ENCODE results near the gene ENDOD1.
"Not testable (repeated sequence)": the region's sequence is repeated elsewhere in the genome, so short reads cannot be mapped to it uniquely, and the experiment has no call there.

Gene ENDOD1

GRCh38 chr11:95135880-95136279 is 46.2 kb downstream of the ENDOD1 start:
- no peak overlapping the region for H3K14ac ChIP-seq (ENCODE audit: low read length)
- no peaks in the 10 kb centered on the region for H3K36me3 ChIP-seq (ENCODE audit: control insufficient read depth in 1 of 2, insufficient read depth in 2 of 2, low read length in 2 of 2)
- H3K9ac ChIP-seq (ENCODE audit: low read length), result no peak overlapping the region
- H3K4me2 ChIP-seq (ENCODE audit: low read length), result no peak overlapping the region
- WGBS (ENCODE audit: extremely low coverage, insufficient coverage, insufficient read length), result no CpG with 5 or more reads among the region's 2 CpGs
- peak overlapping the region; percentile 32 for H2BK12ac ChIP-seq (ENCODE audit: low read length)
- peak overlapping the region; percentile 43 for H4K8ac ChIP-seq (ENCODE audit: low read depth, low read length)
- peak overlapping the region; percentile 56 for H4K91ac ChIP-seq (ENCODE audit: low read depth, low read length)
- peaks cover 2% of the 10 kb centered on the region for H3K79me1 ChIP-seq (ENCODE audit: low read length)
- H3K79me2 ChIP-seq (ENCODE audit: control insufficient read depth, insufficient read depth, low read length, poor library complexity), result no peaks in the 10 kb centered on the region
- DNase-seq, result no peak
- H3K27ac ChIP-seq (ENCODE audit: low read depth, low read length), result peak overlapping the region; percentile 63
- peak overlapping the region; percentile 17 for H3K18ac ChIP-seq (ENCODE audit: low read length)
- H3K4ac ChIP-seq (ENCODE audit: low read depth, low read length), result no peak overlapping the region
- H3K4me1 ChIP-seq (ENCODE audit: control insufficient read depth in 1 of 2, insufficient read depth in 2 of 2, low read length in 2 of 2), result peaks cover 2 to 8% of the 10 kb centered on the region in 2 experiments
- H2AK5ac ChIP-seq (ENCODE audit: low read length), result no peak overlapping the region
- no peak overlapping the region for H3K23ac ChIP-seq (ENCODE audit: low read length)
- no peak overlapping the region for H2BK120ac ChIP-seq (ENCODE audit: insufficient read depth, low read length, poor library complexity)
- no peaks in the 10 kb centered on the region for H3K9me3 ChIP-seq (ENCODE audit: insufficient read depth, low read depth, low read length)
- H4K12ac ChIP-seq (ENCODE audit: low read depth, low read length), result no peak overlapping the region
- no peak overlapping the region for H2BK5ac ChIP-seq (ENCODE audit: low read depth, low read length, poor library complexity)
- H3K4me3 ChIP-seq (ENCODE audit: low read depth, low read length), result no peak overlapping the region
- H2AFZ ChIP-seq (ENCODE audit: insufficient read depth, low read length, poor library complexity), result no peak overlapping the region
- no peaks in the 10 kb centered on the region for H3K27me3 ChIP-seq (ENCODE audit: insufficient read depth, low read length)

DNA sequence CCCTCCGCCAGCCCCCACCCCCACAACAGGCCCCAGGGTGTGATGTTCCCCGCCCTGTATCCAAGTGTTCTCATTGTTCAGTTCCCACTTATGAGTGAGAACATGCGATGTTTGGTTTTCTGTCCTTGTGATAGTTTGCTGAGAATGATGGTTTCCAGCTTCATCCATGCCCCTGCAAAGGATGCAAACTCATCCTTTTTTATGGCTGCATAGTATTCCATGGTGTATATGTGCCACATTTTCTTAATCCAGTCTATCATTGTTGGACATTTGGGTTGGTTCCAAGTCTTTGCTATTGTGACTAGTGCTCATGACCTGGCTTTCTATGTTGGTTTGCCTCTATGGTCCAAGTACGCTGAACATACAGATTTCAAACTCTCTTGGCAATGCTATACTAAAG is 47.1 kb downstream of the ENDOD1 start:
- H3K23ac ChIP-seq (ENCODE audit: low read length); H3K9me3 ChIP-seq (ENCODE audit: insufficient read depth, low read depth, low read length); H3K4me1 ChIP-seq (ENCODE audit: control insufficient read depth in 1 of 2, insufficient read depth in 2 of 2, low read length in 2 of 2); H2AK5ac ChIP-seq (ENCODE audit: low read length); H3K79me2 ChIP-seq (ENCODE audit: control insufficient read depth, insufficient read depth, low read length, poor library complexity); H2BK5ac ChIP-seq (ENCODE audit: low read depth, low read length, poor library complexity); H2BK12ac ChIP-seq (ENCODE audit: low read length); H3K4me2 ChIP-seq (ENCODE audit: low read length); H3K27ac ChIP-seq (ENCODE audit: low read depth, low read length); H4K91ac ChIP-seq (ENCODE audit: low read depth, low read length); DNase-seq; H3K4me3 ChIP-seq (ENCODE audit: low read depth, low read length); H3K18ac ChIP-seq (ENCODE audit: low read length); H2BK120ac ChIP-seq (ENCODE audit: insufficient read depth, low read length, poor library complexity); H3K79me1 ChIP-seq (ENCODE audit: low read length); H3K9ac ChIP-seq (ENCODE audit: low read length); H2AFZ ChIP-seq (ENCODE audit: insufficient read depth, low read length, poor library complexity); H3K27me3 ChIP-seq (ENCODE audit: insufficient read depth, low read length); H4K12ac ChIP-seq (ENCODE audit: low read depth, low read length); H3K4ac ChIP-seq (ENCODE audit: low read depth, low read length); H3K14ac ChIP-seq (ENCODE audit: low read length); H4K8ac ChIP-seq (ENCODE audit: low read depth, low read length); H3K36me3 ChIP-seq (ENCODE audit: control insufficient read depth in 1 of 2, insufficient read depth in 2 of 2, low read length in 2 of 2): not testable (repeated sequence)
- no CpG with 5 or more reads among the region's 4 CpGs for WGBS (ENCODE audit: extremely low coverage, insufficient coverage, insufficient read length)

DNA sequence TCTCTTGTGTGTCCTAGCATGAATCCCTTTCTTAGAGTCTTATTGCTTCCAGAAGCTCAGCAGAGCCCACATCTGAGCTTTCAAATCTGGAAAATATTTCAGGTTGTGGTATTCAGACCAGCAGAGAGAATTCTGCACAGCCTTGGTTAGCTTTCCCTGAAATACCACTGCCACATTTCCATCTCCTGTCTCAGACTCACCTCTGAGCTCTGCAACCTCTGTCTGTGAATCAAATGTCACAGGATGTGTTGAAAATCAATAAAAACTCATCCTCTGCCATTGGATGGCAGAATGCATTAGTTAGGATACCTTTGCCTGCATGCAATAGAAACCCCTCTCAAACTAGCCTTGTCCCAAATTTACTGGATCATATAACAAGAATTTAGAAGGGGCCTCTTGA is 47.7 kb downstream of the ENDOD1 start:
- H3K79me1 ChIP-seq (ENCODE audit: low read length), result peaks cover 6% of the 10 kb centered on the region
- H3K23ac ChIP-seq (ENCODE audit: low read length), result no peak overlapping the region
- no peak overlapping the region for H3K18ac ChIP-seq (ENCODE audit: low read length)
- no peak overlapping the region for H2BK120ac ChIP-seq (ENCODE audit: insufficient read depth, low read length, poor library complexity)
- H3K4ac ChIP-seq (ENCODE audit: low read depth, low read length), result no peak overlapping the region
- H3K9ac ChIP-seq (ENCODE audit: low read length), result no peak overlapping the region
- no peak overlapping the region for H4K91ac ChIP-seq (ENCODE audit: low read depth, low read length)
- no peak overlapping the region for H2BK5ac ChIP-seq (ENCODE audit: low read depth, low read length, poor library complexity)
- peak in 1 of 2 donors; percentile 21 for DNase-seq
- no peak overlapping the region for H2AK5ac ChIP-seq (ENCODE audit: low read length)
- H3K9me3 ChIP-seq (ENCODE audit: insufficient read depth, low read depth, low read length), result no peaks in the 10 kb centered on the region
- H4K8ac ChIP-seq (ENCODE audit: low read depth, low read length), result no peak overlapping the region
- no peaks in the 10 kb centered on the region for H3K36me3 ChIP-seq (ENCODE audit: control insufficient read depth in 1 of 2, insufficient read depth in 2 of 2, low read length in 2 of 2)
- H2AFZ ChIP-seq (ENCODE audit: insufficient read depth, low read length, poor library complexity), result no peak overlapping the region
- H4K12ac ChIP-seq (ENCODE audit: low read depth, low read length), result no peak overlapping the region
- no peak overlapping the region for H3K4me3 ChIP-seq (ENCODE audit: low read depth, low read length)
- H3K79me2 ChIP-seq (ENCODE audit: control insufficient read depth, insufficient read depth, low read length, poor library complexity), result no peaks in the 10 kb centered on the region
- H3K4me2 ChIP-seq (ENCODE audit: low read length), result no peak overlapping the region
- peaks cover 2 to 8% of the 10 kb centered on the region in 2 experiments for H3K4me1 ChIP-seq (ENCODE audit: control insufficient read depth in 1 of 2, insufficient read depth in 2 of 2, low read length in 2 of 2)
- peak overlapping the region; percentile 24 for H3K27ac ChIP-seq (ENCODE audit: low read depth, low read length)
- H2BK12ac ChIP-seq (ENCODE audit: low read length), result no peak overlapping the region
- no peaks in the 10 kb centered on the region for H3K27me3 ChIP-seq (ENCODE audit: insufficient read depth, low read length)
- H3K14ac ChIP-seq (ENCODE audit: low read length), result no peak overlapping the region

- H3K4me2 ChIP-seq (ENCODE audit: low read length), result no peak overlapping the region
- peaks cover 7% of the 10 kb centered on the region for H3K79me1 ChIP-seq (ENCODE audit: low read length)
- H3K4me1 ChIP-seq (ENCODE audit: control insufficient read depth in 1 of 2, insufficient read depth in 2 of 2, low read length in 2 of 2), result peaks cover 2 to 7% of the 10 kb centered on the region in 2 experiments
- no peak overlapping the region for H3K4ac ChIP-seq (ENCODE audit: low read depth, low read length)
- no peak overlapping the region for H3K4me3 ChIP-seq (ENCODE audit: low read depth, low read length)
- H3K18ac ChIP-seq (ENCODE audit: low read length), result no peak overlapping the region
- H3K9ac ChIP-seq (ENCODE audit: low read length), result no peak overlapping the region
- H3K27ac ChIP-seq (ENCODE audit: low read depth, low read length), result no peak overlapping the region
- no peak overlapping the region for H2BK12ac ChIP-seq (ENCODE audit: low read length)
- no peak overlapping the region for H2BK5ac ChIP-seq (ENCODE audit: low read depth, low read length, poor library complexity)
- H4K91ac ChIP-seq (ENCODE audit: low read depth, low read length), result no peak overlapping the region
- no peak overlapping the region for H2AK5ac ChIP-seq (ENCODE audit: low read length)
- H4K8ac ChIP-seq (ENCODE audit: low read depth, low read length), result no peak overlapping the region
- no peak overlapping the region for H4K12ac ChIP-seq (ENCODE audit: low read depth, low read length)
- no peak overlapping the region for H2BK120ac ChIP-seq (ENCODE audit: insufficient read depth, low read length, poor library complexity)
- no CpG with 5 or more reads among the region's 2 CpGs for WGBS (ENCODE audit: extremely low coverage, insufficient coverage, insufficient read length)
- H3K79me2 ChIP-seq (ENCODE audit: control insufficient read depth, insufficient read depth, low read length, poor library complexity), result no peaks in the 10 kb centered on the region
- no peak overlapping the region for H3K14ac ChIP-seq (ENCODE audit: low read length)
- H3K27me3 ChIP-seq (ENCODE audit: insufficient read depth, low read length), result no peaks in the 10 kb centered on the region
- H3K23ac ChIP-seq (ENCODE audit: low read length), result no peak overlapping the region
- no peaks in the 10 kb centered on the region for H3K9me3 ChIP-seq (ENCODE audit: insufficient read depth, low read depth, low read length)
- no peaks in the 10 kb centered on the region for H3K36me3 ChIP-seq (ENCODE audit: control insufficient read depth in 1 of 2, insufficient read depth in 2 of 2, low read length in 2 of 2)
- H2AFZ ChIP-seq (ENCODE audit: insufficient read depth, low read length, poor library complexity), result no peak overlapping the region
- DNase-seq, result peak in 1 of 2 donors; percentile 65
These were observed 48.8 kb downstream of the ENDOD1 start for GRCh38 chr11:95138448-95138847.

Measured in trophoblast cell (in vitro differentiated cells and primary cell).